RCC 7860 (cell line): ENCODE measurements around the gene ZSWIM4.
A peak's percentile ranks its signal among the peaks of the same experiment; 100 is the strongest.
"Not testable (repeated sequence)": the region's sequence is repeated elsewhere in the genome, so short reads cannot be mapped to it uniquely, and the experiment has no call there.

Experiments
- DNase-seq: peaks from one replicate; pipeline ENCODE4 v3.0.0-alpha.2; 2015; ENCODE audit warnings: low spot score
- FAIRE-seq: peaks from 2 replicates; lab custom pipeline; 2012; peaks lifted over from hg19 to GRCh38; lab: Jason Lieb, UNC

Gene ZSWIM4

GRCh38 chr19:13794757-13795589 lies at the start of gene ZSWIM4:
Gene ZSWIM4 (plus strand): TSS chr19:13795443. CDS start chr19:13795649, 206 bp downstream.
- FAIRE-seq (peak; percentile 81), DNase-seq (peak; percentile 98)

- FAIRE-seq (no peak), DNase-seq (no peak)
Measured at GRCh38 chr19:13747098-13747453, 48.2 kb upstream of the ZSWIM4 start.

GRCh38 chr19:13748169-13748828 lies 46.9 kb upstream of the ZSWIM4 start:
- DNase-seq (peak; percentile 5), FAIRE-seq (no peak)

- FAIRE-seq = no peak
- no peak for DNase-seq
Measured at GRCh38 chr19:13751436-13751835, 43.8 kb upstream of the ZSWIM4 start.

GRCh38 chr19:13753622-13754021 lies 41.6 kb upstream of the ZSWIM4 start:
- not testable (repeated sequence) for FAIRE-seq, DNase-seq

GRCh38 chr19:13756210-13756609 lies 39.0 kb upstream of the ZSWIM4 start:
- FAIRE-seq (no peak), DNase-seq (no peak)

- no peak for DNase-seq
- FAIRE-seq = no peak
Measured at GRCh38 chr19:13757805-13758772, 37.2 kb upstream of the ZSWIM4 start.

GRCh38 chr19:13758795-13759194 lies 36.4 kb upstream of the ZSWIM4 start:
- no peak for DNase-seq
- no peak for FAIRE-seq

- no peak for DNase-seq
- no peak for FAIRE-seq
Measured at GRCh38 chr19:13761423-13761822, 33.8 kb upstream of the ZSWIM4 start.

- DNase-seq (no peak), FAIRE-seq (no peak)
Measured at GRCh38 chr19:13762635-13763235, 32.5 kb upstream of the ZSWIM4 start.

GRCh38 chr19:13763265-13763664 lies 32.0 kb upstream of the ZSWIM4 start:
- DNase-seq (no peak), FAIRE-seq (no peak)

- FAIRE-seq (no peak), DNase-seq (no peak)
Measured at GRCh38 chr19:13764101-13764807, 31.0 kb upstream of the ZSWIM4 start, which contains the start of gene MRI1. Gene MRI1 (plus strand): TSS chr19:13764522. CDS start chr19:13764589, 67 bp downstream.

GRCh38 chr19:13764821-13765394 lies 30.3 kb upstream of the ZSWIM4 start:
- DNase-seq = no peak
- FAIRE-seq = no peak

GRCh38 chr19:13765395-13766094 lies 29.7 kb upstream of the ZSWIM4 start:
- FAIRE-seq (no peak), DNase-seq (no peak)

GRCh38 chr19:13766095-13766481 lies 29.2 kb upstream of the ZSWIM4 start:
- FAIRE-seq = no peak

GRCh38 chr19:13768510-13768909 lies 26.7 kb upstream of the ZSWIM4 start:
- no peak for DNase-seq
- FAIRE-seq = no peak

More at GRCh38 chr19:13766095-13766481, 29.2 kb upstream of the ZSWIM4 start:
- no peak for DNase-seq

- FAIRE-seq = peak; percentile 99
- DNase-seq = peak; percentile 86
Measured at GRCh38 chr19:13770013-13770635, 25.1 kb upstream of the ZSWIM4 start.
